WTC11 (cell line): ENCODE results near the gene NCOA6. TPM values are rescaled to one million over a fixed set of nuclear protein-coding genes. Genes with fewer than 3 reads are reported as not detected.
"Not testable (repeated sequence)": the region's sequence is repeated elsewhere in the genome, so short reads cannot be mapped to it uniquely, and the experiment has no call there.

Experiments used
- ATAC-seq: fragments of 200-7000 bp; cut with Tn5 transposase; 2 replicates; pipeline ENCODE4 v1.10.0; 2021; ENCODE audit warnings: mild to moderate bottlenecking, moderate library complexity
- CTCF ChIA-PET: fragments of 300-600 bp; sonication (Branson Sonifier 250); formaldehyde crosslinking; loops from one replicate; lab custom pipeline; 2021; ENCODE audit warnings: antibody characterized with exemption; lab: Charles Lee
- POLR2A ChIA-PET: fragments of 350-600 bp; sonication (Branson Sonifier 250); formaldehyde crosslinking; loops from one replicate; lab custom pipeline; 2021; ENCODE audit warnings: antibody characterized with exemption; lab: Charles Lee
- DNase-seq: peaks from one replicate; pipeline ENCODE4 v3.0.0; 2021; ENCODE audit warnings: low spot score
- H3K27ac Mint-ChIP-seq: 2 replicates; pipeline ENCODE4 v1.8.0; 2021; ENCODE audit warnings: mixed read lengths
- H3K27me3 Mint-ChIP-seq: 2 replicates; pipeline ENCODE4 v1.8.0; 2021; ENCODE audit warnings: low read depth, mild to moderate bottlenecking, moderate library complexity, mixed read lengths
- H3K36me3 Mint-ChIP-seq: 2 replicates; pipeline ENCODE4 v1.8.0; 2021; ENCODE audit warnings: mixed read lengths
- H3K4me1 Mint-ChIP-seq: 2 replicates; pipeline ENCODE4 v1.8.0; 2022; ENCODE audit warnings: mixed read lengths
- H3K4me3 Mint-ChIP-seq: 2 replicates; pipeline ENCODE4 v1.8.0; 2021; ENCODE audit warnings: mild to moderate bottlenecking, moderate library complexity, mixed read lengths
- H3K9me3 Mint-ChIP-seq: 2 replicates; pipeline ENCODE4 v1.8.0; 2021; ENCODE audit warnings: mixed read lengths
- ELF4 ChIP-seq: sonication (generic); formaldehyde crosslinking; IDR thresholded peaks from 2 replicates; pipeline ENCODE4 v1.8.1; 2022; ENCODE audit warnings: low read depth, mild to moderate bottlenecking, moderate library complexity, missing genetic modification reagents
- EMX1 ChIP-seq: fragments of 250-450 bp; sonication (Bioruptor Pico); IDR thresholded peaks from 2 replicates; pipeline ENCODE4 v1.8.0; 2021; ENCODE audit warnings: mild to moderate bottlenecking
- ESRRA ChIP-seq: sonication (generic); formaldehyde crosslinking; IDR thresholded peaks from 2 replicates; pipeline ENCODE4 v1.8.1; 2022; ENCODE audit warnings: mild to moderate bottlenecking, missing genetic modification reagents, borderline replicate concordance
- GTF2I ChIP-seq: fragments of 250-450 bp; sonication (Bioruptor Pico); conservative IDR thresholded peaks from 2 replicates; pipeline ENCODE4 v1.4.0; 2021; ENCODE audit warnings: mild to moderate bottlenecking
- RORB ChIP-seq: fragments of 250-450 bp; sonication (Bioruptor Pico); IDR thresholded peaks from 2 replicates; pipeline ENCODE4 v1.9.0; 2021; ENCODE audit warnings: mild to moderate bottlenecking
- ZNF121 ChIP-seq: sonication (generic); formaldehyde crosslinking; IDR thresholded peaks from 2 replicates; pipeline ENCODE4 v1.8.0; 2023; ENCODE audit warnings: missing genetic modification reagents
- ZNF232 ChIP-seq: sonication (generic); formaldehyde crosslinking; IDR thresholded peaks from 2 replicates; pipeline ENCODE4 v1.8.0; 2022; ENCODE audit warnings: mild to moderate bottlenecking, missing genetic modification reagents
- ZNF396 ChIP-seq: fragments of 250-450 bp; sonication (Bioruptor Pico); IDR thresholded peaks from 2 replicates; pipeline ENCODE4 v1.8.0; 2021; ENCODE audit warnings: mild to moderate bottlenecking, moderate library complexity, borderline replicate concordance
- ZNF671 ChIP-seq: fragments of 250-450 bp; sonication (Bioruptor Pico); IDR thresholded peaks from 2 replicates; pipeline ENCODE4 v1.8.0; 2021; ENCODE audit warnings: mild to moderate bottlenecking
- total RNA-seq: library from RNA; stranded (reverse); gene quantifications from 3 replicates; pipeline ENCODE4 v1.2.3, GENCODE V29; 2021
- TF ChIP-seq, protein P1 (sequence below): sonication (generic); formaldehyde crosslinking; IDR thresholded peaks from 2 replicates; pipeline ENCODE4 v1.8.0; 2022; ENCODE audit warnings: mild to moderate bottlenecking, missing genetic modification reagents
- TF ChIP-seq, protein P2 (sequence below): sonication (generic); formaldehyde crosslinking; IDR thresholded peaks from 2 replicates; pipeline ENCODE4 v1.8.1; 2023; ENCODE audit warnings: mild to moderate bottlenecking, moderate library complexity, missing genetic modification reagents
- TF ChIP-seq, protein P3 (sequence below): sonication (generic); formaldehyde crosslinking; IDR thresholded peaks from 2 replicates; pipeline ENCODE4 v1.8.1; 2022; ENCODE audit warnings: mild to moderate bottlenecking, missing genetic modification reagents, moderate library complexity, borderline replicate concordance
- TF ChIP-seq, protein P4 (sequence below): fragments of 200-600 bp; IDR thresholded peaks from 2 replicates; pipeline ENCODE4 v1.8.0; 2022; ENCODE audit warnings: antibody characterized with exemption
- TF ChIP-seq, protein P5 (sequence below): sonication (generic); formaldehyde crosslinking; IDR thresholded peaks from 2 replicates; pipeline ENCODE4 v1.8.1; 2023; ENCODE audit warnings: mild to moderate bottlenecking, missing genetic modification reagents, borderline replicate concordance
- TF ChIP-seq, protein P6 (sequence below): fragments of 250-450 bp; sonication (Bioruptor Pico); IDR thresholded peaks from 2 replicates; pipeline ENCODE4 v2.1.2; 2022; ENCODE audit warnings: mild to moderate bottlenecking, moderate library complexity

NCOA6 gene
- total RNA-seq, 1 experiment from 2014 or later = 10.1 TPM

DNA sequence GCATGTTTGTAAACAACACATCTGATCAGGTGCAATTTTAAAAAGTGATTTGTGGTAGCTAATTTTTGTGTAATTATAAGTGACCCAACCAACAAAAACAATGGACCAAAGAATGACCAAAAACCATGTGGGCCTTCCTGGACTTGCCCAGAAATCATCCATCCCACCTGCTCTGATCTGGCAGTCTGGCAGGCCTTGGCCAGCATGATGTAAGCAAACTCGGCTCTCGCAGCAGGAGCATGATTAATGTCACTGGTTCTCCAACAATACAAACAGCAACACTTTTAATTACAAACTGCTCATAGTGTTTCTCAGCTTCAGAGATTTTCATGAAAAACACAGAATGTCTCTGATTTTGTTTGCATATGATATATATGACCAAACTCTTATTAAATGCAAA lies 105.2 kb downstream of the NCOA6 start:
- ChIA-PET CTCF (interaction anchor here (0.6 to 1.1 kb wide), 2 partner anchors 182 to 394 kb away, joined by 3 read pairs; no protein-coding TSS in a partner anchor), POLR2A (no interaction called here)
- Mint-ChIP-seq H3K27me3 (no peaks in the 10 kb centered on the region), H3K36me3 (no peaks in the 10 kb centered on the region), H3K4me3 (no peak overlapping the region), H3K9me3 (no peaks in the 10 kb centered on the region), H3K4me1 (no peaks in the 10 kb centered on the region), H3K27ac (no peak overlapping the region)
- no peak for ATAC-seq
- TF ChIP-seq ZNF671 (no peak), ESRRA (CRISPR knock-in tag) (no peak), ZNF232 (CRISPR knock-in tag) (no peak), RORB (CRISPR knock-in tag) (no peak), ZNF396 (no peak), ZNF121 (CRISPR knock-in tag) (no peak), ELF4 (CRISPR knock-in tag) (no peak), EMX1 (no peak), GTF2I (no peak)
- TF ChIP-seq, protein P1, sequence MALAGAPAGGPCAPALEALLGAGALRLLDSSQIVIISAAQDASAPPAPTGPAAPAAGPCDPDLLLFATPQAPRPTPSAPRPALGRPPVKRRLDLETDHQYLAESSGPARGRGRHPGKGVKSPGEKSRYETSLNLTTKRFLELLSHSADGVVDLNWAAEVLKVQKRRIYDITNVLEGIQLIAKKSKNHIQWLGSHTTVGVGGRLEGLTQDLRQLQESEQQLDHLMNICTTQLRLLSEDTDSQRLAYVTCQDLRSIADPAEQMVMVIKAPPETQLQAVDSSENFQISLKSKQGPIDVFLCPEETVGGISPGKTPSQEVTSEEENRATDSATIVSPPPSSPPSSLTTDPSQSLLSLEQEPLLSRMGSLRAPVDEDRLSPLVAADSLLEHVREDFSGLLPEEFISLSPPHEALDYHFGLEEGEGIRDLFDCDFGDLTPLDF = no peak
- TF ChIP-seq, protein P2, sequence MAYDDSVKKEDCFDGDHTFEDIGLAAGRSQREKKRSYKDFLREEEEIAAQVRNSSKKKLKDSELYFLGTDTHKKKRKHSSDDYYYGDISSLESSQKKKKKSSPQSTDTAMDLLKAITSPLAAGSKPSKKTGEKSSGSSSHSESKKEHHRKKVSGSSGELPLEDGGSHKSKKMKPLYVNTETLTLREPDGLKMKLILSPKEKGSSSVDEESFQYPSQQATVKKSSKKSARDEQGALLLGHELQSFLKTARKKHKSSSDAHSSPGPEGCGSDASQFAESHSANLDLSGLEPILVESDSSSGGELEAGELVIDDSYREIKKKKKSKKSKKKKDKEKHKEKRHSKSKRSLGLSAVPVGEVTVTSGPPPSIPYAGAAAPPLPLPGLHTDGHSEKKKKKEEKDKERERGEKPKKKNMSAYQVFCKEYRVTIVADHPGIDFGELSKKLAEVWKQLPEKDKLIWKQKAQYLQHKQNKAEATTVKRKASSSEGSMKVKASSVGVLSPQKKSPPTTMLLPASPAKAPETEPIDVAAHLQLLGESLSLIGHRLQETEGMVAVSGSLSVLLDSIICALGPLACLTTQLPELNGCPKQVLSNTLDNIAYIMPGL = no peak
- TF ChIP-seq, protein P3, sequence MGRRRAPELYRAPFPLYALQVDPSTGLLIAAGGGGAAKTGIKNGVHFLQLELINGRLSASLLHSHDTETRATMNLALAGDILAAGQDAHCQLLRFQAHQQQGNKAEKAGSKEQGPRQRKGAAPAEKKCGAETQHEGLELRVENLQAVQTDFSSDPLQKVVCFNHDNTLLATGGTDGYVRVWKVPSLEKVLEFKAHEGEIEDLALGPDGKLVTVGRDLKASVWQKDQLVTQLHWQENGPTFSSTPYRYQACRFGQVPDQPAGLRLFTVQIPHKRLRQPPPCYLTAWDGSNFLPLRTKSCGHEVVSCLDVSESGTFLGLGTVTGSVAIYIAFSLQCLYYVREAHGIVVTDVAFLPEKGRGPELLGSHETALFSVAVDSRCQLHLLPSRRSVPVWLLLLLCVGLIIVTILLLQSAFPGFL (CRISPR knock-in tag) = no peak
- TF ChIP-seq, protein P4, sequence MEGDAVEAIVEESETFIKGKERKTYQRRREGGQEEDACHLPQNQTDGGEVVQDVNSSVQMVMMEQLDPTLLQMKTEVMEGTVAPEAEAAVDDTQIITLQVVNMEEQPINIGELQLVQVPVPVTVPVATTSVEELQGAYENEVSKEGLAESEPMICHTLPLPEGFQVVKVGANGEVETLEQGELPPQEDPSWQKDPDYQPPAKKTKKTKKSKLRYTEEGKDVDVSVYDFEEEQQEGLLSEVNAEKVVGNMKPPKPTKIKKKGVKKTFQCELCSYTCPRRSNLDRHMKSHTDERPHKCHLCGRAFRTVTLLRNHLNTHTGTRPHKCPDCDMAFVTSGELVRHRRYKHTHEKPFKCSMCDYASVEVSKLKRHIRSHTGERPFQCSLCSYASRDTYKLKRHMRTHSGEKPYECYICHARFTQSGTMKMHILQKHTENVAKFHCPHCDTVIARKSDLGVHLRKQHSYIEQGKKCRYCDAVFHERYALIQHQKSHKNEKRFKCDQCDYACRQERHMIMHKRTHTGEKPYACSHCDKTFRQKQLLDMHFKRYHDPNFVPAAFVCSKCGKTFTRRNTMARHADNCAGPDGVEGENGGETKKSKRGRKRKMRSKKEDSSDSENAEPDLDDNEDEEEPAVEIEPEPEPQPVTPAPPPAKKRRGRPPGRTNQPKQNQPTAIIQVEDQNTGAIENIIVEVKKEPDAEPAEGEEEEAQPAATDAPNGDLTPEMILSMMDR = no peak
- TF ChIP-seq, protein P5, sequence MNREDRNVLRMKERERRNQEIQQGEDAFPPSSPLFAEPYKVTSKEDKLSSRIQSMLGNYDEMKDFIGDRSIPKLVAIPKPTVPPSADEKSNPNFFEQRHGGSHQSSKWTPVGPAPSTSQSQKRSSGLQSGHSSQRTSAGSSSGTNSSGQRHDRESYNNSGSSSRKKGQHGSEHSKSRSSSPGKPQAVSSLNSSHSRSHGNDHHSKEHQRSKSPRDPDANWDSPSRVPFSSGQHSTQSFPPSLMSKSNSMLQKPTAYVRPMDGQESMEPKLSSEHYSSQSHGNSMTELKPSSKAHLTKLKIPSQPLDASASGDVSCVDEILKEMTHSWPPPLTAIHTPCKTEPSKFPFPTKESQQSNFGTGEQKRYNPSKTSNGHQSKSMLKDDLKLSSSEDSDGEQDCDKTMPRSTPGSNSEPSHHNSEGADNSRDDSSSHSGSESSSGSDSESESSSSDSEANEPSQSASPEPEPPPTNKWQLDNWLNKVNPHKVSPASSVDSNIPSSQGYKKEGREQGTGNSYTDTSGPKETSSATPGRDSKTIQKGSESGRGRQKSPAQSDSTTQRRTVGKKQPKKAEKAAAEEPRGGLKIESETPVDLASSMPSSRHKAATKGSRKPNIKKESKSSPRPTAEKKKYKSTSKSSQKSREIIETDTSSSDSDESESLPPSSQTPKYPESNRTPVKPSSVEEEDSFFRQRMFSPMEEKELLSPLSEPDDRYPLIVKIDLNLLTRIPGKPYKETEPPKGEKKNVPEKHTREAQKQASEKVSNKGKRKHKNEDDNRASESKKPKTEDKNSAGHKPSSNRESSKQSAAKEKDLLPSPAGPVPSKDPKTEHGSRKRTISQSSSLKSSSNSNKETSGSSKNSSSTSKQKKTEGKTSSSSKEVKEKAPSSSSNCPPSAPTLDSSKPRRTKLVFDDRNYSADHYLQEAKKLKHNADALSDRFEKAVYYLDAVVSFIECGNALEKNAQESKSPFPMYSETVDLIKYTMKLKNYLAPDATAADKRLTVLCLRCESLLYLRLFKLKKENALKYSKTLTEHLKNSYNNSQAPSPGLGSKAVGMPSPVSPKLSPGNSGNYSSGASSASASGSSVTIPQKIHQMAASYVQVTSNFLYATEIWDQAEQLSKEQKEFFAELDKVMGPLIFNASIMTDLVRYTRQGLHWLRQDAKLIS = no peak
- TF ChIP-seq, protein P6, sequence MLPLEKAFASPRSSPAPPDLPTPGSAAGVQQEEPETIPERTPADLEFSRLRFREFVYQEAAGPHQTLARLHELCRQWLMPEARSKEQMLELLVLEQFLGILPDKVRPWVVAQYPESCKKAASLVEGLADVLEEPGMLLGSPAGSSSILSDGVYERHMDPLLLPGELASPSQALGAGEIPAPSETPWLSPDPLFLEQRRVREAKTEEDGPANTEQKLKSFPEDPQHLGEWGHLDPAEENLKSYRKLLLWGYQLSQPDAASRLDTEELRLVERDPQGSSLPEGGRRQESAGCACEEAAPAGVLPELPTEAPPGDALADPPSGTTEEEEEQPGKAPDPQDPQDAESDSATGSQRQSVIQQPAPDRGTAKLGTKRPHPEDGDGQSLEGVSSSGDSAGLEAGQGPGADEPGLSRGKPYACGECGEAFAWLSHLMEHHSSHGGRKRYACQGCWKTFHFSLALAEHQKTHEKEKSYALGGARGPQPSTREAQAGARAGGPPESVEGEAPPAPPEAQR (CRISPR knock-in tag) = no peak
- no peak for DNase-seq

DNA sequence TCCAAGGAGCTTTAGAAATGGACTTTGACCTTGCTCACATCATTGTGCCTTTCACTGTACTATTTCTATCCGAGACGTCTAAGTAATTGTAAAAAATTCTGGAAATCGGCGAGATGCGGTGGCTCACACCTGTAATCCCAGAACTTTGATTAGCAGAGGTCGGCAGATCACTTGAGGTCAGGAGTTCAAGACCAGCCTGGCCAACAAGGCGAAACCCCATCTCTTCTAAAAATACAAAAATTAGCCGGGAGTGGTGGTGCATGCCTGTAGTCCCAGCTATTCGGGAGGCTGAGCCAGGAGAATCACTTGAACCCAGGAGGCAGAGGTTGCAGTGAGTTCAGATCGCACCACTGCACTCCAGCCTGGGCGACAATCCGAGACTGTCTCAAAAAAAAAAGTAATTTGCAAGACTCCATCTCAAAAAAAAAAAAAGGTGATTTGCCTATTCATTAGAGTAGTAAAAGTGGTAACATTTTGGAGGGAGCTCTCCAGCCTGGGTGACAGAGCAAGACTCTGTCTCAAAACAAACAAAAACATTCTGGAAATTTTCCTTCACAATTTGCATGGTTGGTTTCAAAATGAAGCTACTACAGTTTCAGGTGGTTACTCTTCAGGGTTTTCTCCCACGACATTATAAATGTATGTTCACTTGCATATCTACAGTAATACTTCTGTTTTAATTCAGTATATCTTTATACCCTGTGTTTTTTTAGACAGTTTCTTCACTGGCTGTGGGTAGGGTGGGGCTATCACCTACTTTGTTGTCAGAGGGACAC lies 106.0 kb downstream of the NCOA6 start:
- H3K36me3 Mint-ChIP-seq, H3K4me1 Mint-ChIP-seq, H3K9me3 Mint-ChIP-seq, H3K4me3 Mint-ChIP-seq, H3K27ac Mint-ChIP-seq, DNase-seq, H3K27me3 Mint-ChIP-seq, POLR2A ChIA-PET, ATAC-seq: not testable (repeated sequence)
- CTCF ChIA-PET = interaction anchor here (0.6 to 1.1 kb wide), 2 partner anchors 181 to 393 kb away, joined by 3 read pairs; no protein-coding TSS in a partner anchor
